HEK293 (cell line): ENCODE results near the gene COL6A5.

Experiments
- CTCF ChIA-PET: fragments of 350-600 bp; formaldehyde crosslinking; extraction: SDS; loops from one replicate; lab custom pipeline; 2021; ENCODE audit warnings: antibody characterized with exemption; lab: Yijun Ruan, JAX
- POLR2A ChIA-PET: fragments of 300-600 bp; formaldehyde crosslinking; extraction: SDS; loops from one replicate; lab custom pipeline; 2020; ENCODE audit warnings: antibody characterized with exemption, inconsistent platforms; lab: Yijun Ruan, JAX
- H3K27ac ChIP-seq: fragments of 200-500 bp; sonication (Bioruptor generic); 2 replicates; pipeline ENCODE4 v1.5.1; 2014; ENCODE audit warnings: low read depth, low read length, control low read depth, inconsistent platforms; ENCODE audit errors: extremely low read depth
- H3K36me3 ChIP-seq, 2 experiments: fragments of 200-500 bp in 1 of 2; sonication (Bioruptor generic) in 1 of 2; 1 replicate in 1 of 2; 2 replicates in 1 of 2; pipeline ENCODE4 v1.5.1; 2014 to 2017; ENCODE audit warnings: inconsistent platforms in 2 of 2, low read length in 2 of 2; ENCODE audit not compliant: control insufficient read depth in 2 of 2, insufficient read depth in 1 of 2
- H3K4me1 ChIP-seq: fragments of 200-500 bp; sonication (Bioruptor generic); 2 replicates; pipeline ENCODE4 v1.5.1; 2014; ENCODE audit warnings: mild to moderate bottlenecking, low read length, inconsistent platforms; ENCODE audit not compliant: control insufficient read depth, insufficient read depth
- H3K4me3 ChIP-seq: 2 replicates; pipeline ENCODE4 v1.5.1; 2011; ENCODE audit warnings: low read depth, mild to moderate bottlenecking, control low read depth, low read length, moderate library complexity
- H3K9me3 ChIP-seq: fragments of 200-500 bp; sonication (Bioruptor generic); 2 replicates; pipeline ENCODE4 v1.5.1; 2014; ENCODE audit warnings: low read depth, low read length, inconsistent platforms; ENCODE audit not compliant: control insufficient read depth, insufficient read depth
- KLF1 ChIP-seq: fragments of 450-650 bp; formaldehyde crosslinking; IDR thresholded peaks from 2 replicates; pipeline ENCODE4 v1.5.1; 2016; ENCODE audit warnings: missing biosample characterization, missing genetic modification characterization
- PRDM1 ChIP-seq: fragments of 450-650 bp; formaldehyde crosslinking; IDR thresholded peaks from 2 replicates; pipeline ENCODE4; 2016; ENCODE audit warnings: missing biosample characterization, missing genetic modification characterization
- PRDM6 ChIP-seq: fragments of 450-650 bp; formaldehyde crosslinking; IDR thresholded peaks from 2 replicates; pipeline ENCODE4 v1.5.1; 2017; ENCODE audit warnings: missing biosample characterization, missing genetic modification characterization
- RBAK ChIP-seq: fragments of 450-650 bp; formaldehyde crosslinking; IDR thresholded peaks from 2 replicates; pipeline ENCODE4 v1.5.1; 2016; ENCODE audit warnings: missing biosample characterization, missing genetic modification characterization
- REST ChIP-seq: fragments of 450-650 bp; formaldehyde crosslinking; IDR thresholded peaks from 2 replicates; pipeline ENCODE4 v1.5.1; 2016; ENCODE audit warnings: missing biosample characterization, missing genetic modification characterization
- TRIM28 ChIP-seq: IDR thresholded peaks from 2 replicates; pipeline ENCODE4 v1.6.1; 2011; ENCODE audit warnings: low read length, control low read depth, borderline replicate concordance
- WT1 ChIP-seq: fragments of 450-650 bp; formaldehyde crosslinking; IDR thresholded peaks from 2 replicates; pipeline ENCODE4 v1.5.1; 2016; ENCODE audit warnings: missing biosample characterization, missing genetic modification characterization
- ZBTB11 ChIP-seq: fragments of 450-650 bp; formaldehyde crosslinking; conservative IDR thresholded peaks from 2 replicates; pipeline ENCODE4 v1.5.1; 2016; ENCODE audit warnings: low read depth, missing biosample characterization, missing genetic modification characterization
- ZBTB6 ChIP-seq: fragments of 450-650 bp; formaldehyde crosslinking; IDR thresholded peaks from 2 replicates; pipeline ENCODE4 v1.5.1; 2017; ENCODE audit warnings: missing biosample characterization, missing genetic modification characterization
- ZNF146 ChIP-seq: fragments of 450-650 bp; formaldehyde crosslinking; IDR thresholded peaks from 2 replicates; pipeline ENCODE4 v1.5.1; 2016; ENCODE audit warnings: missing biosample characterization, missing genetic modification characterization
- ZNF155 ChIP-seq: fragments of 450-650 bp; formaldehyde crosslinking; IDR thresholded peaks from 2 replicates; pipeline ENCODE4 v1.5.1; 2016; ENCODE audit warnings: missing biosample characterization, missing genetic modification characterization
- ZNF169 ChIP-seq: fragments of 450-650 bp; formaldehyde crosslinking; IDR thresholded peaks from 2 replicates; pipeline ENCODE4 v1.5.1; 2016; ENCODE audit warnings: missing biosample characterization, missing genetic modification characterization
- ZNF391 ChIP-seq: fragments of 450-650 bp; formaldehyde crosslinking; IDR thresholded peaks from 2 replicates; pipeline ENCODE4 v1.5.1; 2016; ENCODE audit warnings: low read depth, missing biosample characterization, missing genetic modification characterization, borderline replicate concordance
- ZNF510 ChIP-seq: fragments of 450-650 bp; formaldehyde crosslinking; IDR thresholded peaks from 2 replicates; pipeline ENCODE4 v1.5.1; 2018; ENCODE audit warnings: mild to moderate bottlenecking, missing genetic modification characterization, missing biosample characterization; ENCODE audit not compliant: insufficient replicate concordance
- ZNF529 ChIP-seq: fragments of 450-650 bp; formaldehyde crosslinking; IDR thresholded peaks from 2 replicates; pipeline ENCODE4 v1.5.1; 2017; ENCODE audit warnings: missing genetic modification characterization, missing biosample characterization; ENCODE audit not compliant: insufficient replicate concordance
- ZNF555 ChIP-seq: fragments of 450-650 bp; formaldehyde crosslinking; conservative IDR thresholded peaks from 2 replicates; pipeline ENCODE4 v1.5.1; 2017; ENCODE audit warnings: missing biosample characterization, mild to moderate bottlenecking, missing genetic modification characterization, inconsistent platforms
- ZNF707 ChIP-seq: fragments of 450-650 bp; formaldehyde crosslinking; IDR thresholded peaks from 2 replicates; pipeline ENCODE4 v1.5.1; 2016; ENCODE audit warnings: missing biosample characterization, missing genetic modification characterization
- ZNF777 ChIP-seq: fragments of 450-650 bp; formaldehyde crosslinking; IDR thresholded peaks from 2 replicates; pipeline ENCODE4 v1.5.1; 2017; ENCODE audit warnings: missing biosample characterization, missing genetic modification characterization, borderline replicate concordance
- ZSCAN30 ChIP-seq: fragments of 450-650 bp; IDR thresholded peaks from 2 replicates; pipeline ENCODE4 v1.5.1; 2018; ENCODE audit warnings: missing biosample characterization, mild to moderate bottlenecking, missing genetic modification characterization, moderate library complexity

The COL6A5 gene

GRCh38 chr3:130490241-130490640 is 144.8 kb downstream of the COL6A5 start:
- Histone ChIP-seq H3K4me3 (no peak overlapping the region), H3K4me1 (no peaks in the 10 kb centered on the region), H3K9me3 (no peaks in the 10 kb centered on the region), H3K36me3 (no peaks in the 10 kb centered on the region), H3K27ac (no peak overlapping the region)
- CTCF ChIA-PET = no interaction called here
- POLR2A ChIA-PET = no interaction called here
- TF ChIP-seq ZNF707 (no peak), RBAK (no peak), ZNF391 (no peak), ZNF146 (tag by site-specific recombination) (no peak), ZNF529 (tag by site-specific recombination) (no peak), ZNF155 (tag by site-specific recombination) (no peak), ZNF555 (no peak), TRIM28 (no peak), ZNF169 (no peak), REST (no peak), PRDM6 (tag by site-specific recombination) (no peak), ZBTB11 (no peak), ZSCAN30 (tag by site-specific recombination) (no peak), ZBTB6 (tag by site-specific recombination) (no peak), PRDM1 (tag by site-specific recombination) (no peak), KLF1 (tag by site-specific recombination) (no peak), ZNF510 (tag by site-specific recombination) (no peak), WT1 (no peak), ZNF777 (tag by site-specific recombination) (no peak)
